Lower leg skin (tissue), 4 donors: ENCODE data around the gene PREX1. TPM values are rescaled to one million over a fixed set of nuclear protein-coding genes. Genes with fewer than 3 reads are reported as not detected.

Source experiments
- DNase-seq, 2 donors: peaks; one replicate each; pipeline ENCODE4 v3.0.0-alpha.2; 2019; ENCODE audit warnings: low spot score in 2 of 2
- H3K4me3 ChIP-seq: fragments of 200-600 bp; sonication (generic); 2 replicates; pipeline ENCODE4 v1.5.1; 2017; ENCODE audit warnings: mild to moderate bottlenecking, low read depth; ENCODE audit not compliant: poor library complexity, severe bottlenecking
- POLR2A ChIP-seq, 2 donors: fragments of 450-650 bp; IDR thresholded peaks; one replicate each; pipeline ENCODE4 v1.6.1; 2016 to 2017; ENCODE audit warnings: antibody characterized with exemption in 2 of 2, mild to moderate bottlenecking in 1 of 2, moderate library complexity in 1 of 2
- WGBS, 2 donors: methylation state at CpG; one replicate each; pipeline ENCODE4 v1.1.5; 2018; 5-methylcytosine and 5-hydroxymethylcytosine counted together
- intact Hi-C: fragments of 100-400 bp; cut with DNase I; formaldehyde crosslinking; loops from one replicate; pipeline ENCODE4 v1.15.0; 2023; ENCODE audit warnings: low total_unique reads
- total RNA-seq, 4 donors: library from RNA; depleted of rRNA; stranded (reverse); fragments of >200 nt; gene quantifications; one replicate each; pipeline ENCODE4 v1.1.0, GENCODE V29; 2016
- TF ChIP-seq, protein P1 (sequence below), 3 donors: fragments of 450-650 bp; IDR thresholded peaks; one replicate each; pipeline ENCODE4 v1.5.1; 2016; ENCODE audit warnings: antibody characterized with exemption in 3 of 3, mild to moderate bottlenecking in 3 of 3, moderate library complexity in 2 of 3

The PREX1 gene
- total RNA-seq, 4 donors from 2014 or later, result 5.4 to 18.6 (median 7.9) TPM

DNA sequence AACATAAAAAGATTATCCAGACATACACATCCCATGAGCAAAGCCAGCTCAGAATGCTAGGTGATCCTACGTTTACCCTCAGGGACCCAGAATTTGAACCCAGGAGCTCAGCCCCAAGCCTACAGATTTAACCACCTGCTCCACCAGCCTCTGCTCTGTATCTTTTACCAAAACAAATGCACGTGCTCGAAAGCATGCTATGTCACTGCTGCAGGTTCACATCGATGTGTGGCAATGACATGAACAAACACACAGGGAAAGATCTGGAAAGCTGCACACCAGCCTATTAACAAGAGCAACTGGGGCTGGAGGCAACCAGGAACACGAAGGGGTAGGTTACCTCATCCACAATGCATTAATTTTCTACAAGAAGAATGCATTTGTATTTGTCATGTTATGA is 32.1 kb downstream of the PREX1 start:
- intact Hi-C loops, result no loop called here
- no peak for TF ChIP-seq POLR2A (IDR thresholded peaks at IDR 0.05)
- TF ChIP-seq, protein P1, sequence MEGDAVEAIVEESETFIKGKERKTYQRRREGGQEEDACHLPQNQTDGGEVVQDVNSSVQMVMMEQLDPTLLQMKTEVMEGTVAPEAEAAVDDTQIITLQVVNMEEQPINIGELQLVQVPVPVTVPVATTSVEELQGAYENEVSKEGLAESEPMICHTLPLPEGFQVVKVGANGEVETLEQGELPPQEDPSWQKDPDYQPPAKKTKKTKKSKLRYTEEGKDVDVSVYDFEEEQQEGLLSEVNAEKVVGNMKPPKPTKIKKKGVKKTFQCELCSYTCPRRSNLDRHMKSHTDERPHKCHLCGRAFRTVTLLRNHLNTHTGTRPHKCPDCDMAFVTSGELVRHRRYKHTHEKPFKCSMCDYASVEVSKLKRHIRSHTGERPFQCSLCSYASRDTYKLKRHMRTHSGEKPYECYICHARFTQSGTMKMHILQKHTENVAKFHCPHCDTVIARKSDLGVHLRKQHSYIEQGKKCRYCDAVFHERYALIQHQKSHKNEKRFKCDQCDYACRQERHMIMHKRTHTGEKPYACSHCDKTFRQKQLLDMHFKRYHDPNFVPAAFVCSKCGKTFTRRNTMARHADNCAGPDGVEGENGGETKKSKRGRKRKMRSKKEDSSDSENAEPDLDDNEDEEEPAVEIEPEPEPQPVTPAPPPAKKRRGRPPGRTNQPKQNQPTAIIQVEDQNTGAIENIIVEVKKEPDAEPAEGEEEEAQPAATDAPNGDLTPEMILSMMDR (IDR thresholded peaks at IDR 0.05), result no peak
- no peak for DNase-seq
- 58 to 70% methylated on average over 5 of the region's 5 CpGs for WGBS, 2 donors
- no peak overlapping the region for H3K4me3 ChIP-seq

DNA sequence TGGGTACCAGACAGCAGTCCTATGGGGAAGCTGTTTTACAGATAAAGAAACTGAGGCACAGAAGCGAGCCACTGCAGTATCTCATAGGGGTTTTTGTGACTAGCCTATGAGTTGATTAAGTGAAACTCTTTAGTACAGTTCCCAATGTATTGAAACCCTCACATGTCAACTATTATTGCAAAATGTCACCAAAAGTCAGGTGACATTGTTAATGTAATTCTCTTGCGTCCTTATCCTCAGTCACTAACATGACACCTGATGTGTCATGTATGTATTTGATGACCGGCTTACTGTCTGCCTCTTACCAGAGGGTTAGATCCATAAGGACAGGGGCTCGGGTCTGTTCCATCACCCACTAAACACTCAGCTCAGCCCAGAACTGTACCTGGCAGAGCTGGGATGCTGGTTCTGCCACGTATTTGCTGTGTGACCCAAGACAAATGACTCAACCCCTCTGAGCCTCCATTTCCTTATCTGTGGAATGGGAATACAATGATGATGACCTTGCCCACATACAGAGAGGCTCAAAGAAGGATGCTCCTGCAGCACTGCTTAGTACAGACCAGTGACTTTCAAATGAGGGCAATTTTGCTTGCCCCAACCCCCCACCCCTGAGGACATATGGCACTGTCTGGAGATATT is 32.9 kb downstream of the PREX1 start:
- intact Hi-C loops, result no loop called here
- TF ChIP-seq, protein P1 (IDR thresholded peaks at IDR 0.05), result no peak
- no peak for TF ChIP-seq POLR2A (IDR thresholded peaks at IDR 0.05)
- no peak overlapping the region for H3K4me3 ChIP-seq
- no peak for DNase-seq
- 67 to 87% methylated on average over 5 of the region's 5 CpGs for WGBS, 2 donors

DNA sequence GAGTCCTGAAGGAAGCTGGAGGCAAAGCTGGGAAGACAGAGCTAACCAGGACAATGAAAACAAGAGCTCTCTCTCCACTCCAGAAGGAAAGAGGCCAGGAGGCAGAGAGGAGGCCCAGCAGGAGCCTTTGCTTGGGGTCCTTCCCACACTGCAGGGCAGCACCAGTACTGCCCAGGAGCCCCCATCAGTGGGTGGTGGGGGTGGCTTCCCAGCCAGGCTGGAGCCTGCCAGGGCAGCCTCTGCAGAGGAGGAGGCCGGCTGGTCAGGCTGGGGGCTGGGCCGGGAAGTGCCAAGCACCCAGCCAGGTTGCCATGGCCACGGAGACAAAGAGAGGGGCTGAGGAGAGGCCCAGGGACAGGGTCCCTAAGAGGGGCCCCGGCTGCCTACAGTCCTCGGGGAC is 33.4 kb downstream of the PREX1 start:
- H3K4me3 ChIP-seq, result no peak overlapping the region
- WGBS, 2 donors, result 69 to 84% methylated on average over 3 to 4 of the region's 5 CpGs
- no peak for TF ChIP-seq POLR2A (IDR thresholded peaks at IDR 0.05)
- TF ChIP-seq, protein P1 (IDR thresholded peaks at IDR 0.05), result no peak
- intact Hi-C loops, result no loop called here
- DNase-seq, result no peak

DNA sequence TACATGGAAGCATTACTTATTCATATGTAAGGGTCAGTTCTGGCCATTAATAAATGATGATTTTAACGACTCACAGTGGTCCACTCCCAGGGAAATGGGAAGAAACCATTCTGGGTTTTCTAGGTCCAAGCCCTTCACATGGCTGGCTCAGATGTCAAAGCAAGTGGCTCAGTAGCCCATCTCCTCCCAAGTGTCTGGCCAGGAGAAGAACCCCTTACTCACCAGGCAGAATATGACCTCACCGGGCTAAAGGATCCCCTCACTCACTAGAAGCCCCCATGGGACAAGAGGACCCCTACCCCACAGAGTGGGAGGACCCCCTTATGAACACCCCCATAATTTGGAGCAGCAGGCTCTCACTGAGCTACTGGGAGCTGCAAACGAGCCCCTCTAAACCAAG is 34.0 kb downstream of the PREX1 start:
- 62 to 74% methylated on average over 3 of the region's 3 CpGs for WGBS, 2 donors
- no peak overlapping the region for H3K4me3 ChIP-seq
- intact Hi-C loops, result no loop called here
- DNase-seq, result no peak
- no peak for TF ChIP-seq POLR2A (IDR thresholded peaks at IDR 0.05)
- TF ChIP-seq, protein P1 (IDR thresholded peaks at IDR 0.05), result no peak

DNA sequence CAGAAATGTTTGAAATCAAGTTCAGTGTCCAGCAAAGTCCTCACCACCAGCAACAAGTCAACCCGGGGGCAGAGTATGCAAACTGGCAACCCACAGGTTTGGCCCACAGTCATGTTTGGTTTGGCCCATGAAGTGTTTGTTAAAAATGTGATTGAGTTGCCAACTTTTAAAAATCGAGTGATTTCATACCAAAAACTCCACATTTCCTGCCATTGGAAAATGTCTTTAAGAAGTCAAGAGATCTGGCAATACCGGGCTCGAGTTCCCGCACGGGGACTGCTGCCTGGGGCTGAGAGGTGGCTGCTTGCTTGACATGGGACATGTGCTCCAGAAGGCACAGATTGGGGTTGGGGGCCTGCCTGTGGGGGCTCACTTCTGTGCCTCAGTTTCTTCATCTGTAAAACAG is 36.1 kb downstream of the PREX1 start:
- WGBS, 2 donors, result 35 to 42% methylated on average over 6 of the region's 6 CpGs
- no peak overlapping the region for H3K4me3 ChIP-seq
- intact Hi-C loops, result no loop called here
- TF ChIP-seq, protein P1 (IDR thresholded peaks at IDR 0.05), result no peak
- no peak for DNase-seq

DNA sequence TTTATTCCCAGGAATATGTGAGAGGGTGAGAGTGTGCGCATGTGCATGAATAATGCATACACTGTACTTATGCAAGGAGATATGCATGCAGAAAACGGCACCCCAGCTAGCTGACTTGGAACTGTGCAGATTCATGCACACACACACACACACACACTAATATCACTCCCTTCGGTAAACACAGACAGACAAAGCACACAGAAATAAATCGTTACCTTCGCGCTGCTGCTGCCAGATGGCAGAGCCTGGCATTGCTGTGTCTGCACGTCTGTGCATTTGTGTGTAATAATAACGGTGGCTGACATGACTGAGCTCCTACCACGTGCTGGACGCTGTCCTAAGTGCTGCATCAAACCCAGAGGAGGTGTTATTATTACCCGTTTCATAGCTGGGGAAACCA is 36.8 kb downstream of the PREX1 start:
- H3K4me3 ChIP-seq, result no peak overlapping the region
- TF ChIP-seq, protein P1 (IDR thresholded peaks at IDR 0.05), result no peak
- TF ChIP-seq POLR2A (IDR thresholded peaks at IDR 0.05), result no peak
- WGBS, 2 donors, result 49 to 55% methylated on average over 11 of the region's 11 CpGs
- intact Hi-C loops, result no loop called here
- DNase-seq, result no peak
